Measurements from ENCODE around the gene CABS1. TPM values are rescaled to one million over a fixed set of nuclear protein-coding genes. Genes with fewer than 3 reads are reported as not detected.
A peak's percentile ranks its signal among the peaks of the same experiment; 100 is the strongest.

The CABS1 gene
- polyA plus RNA-seq, 1 of the 3 experiments (the other 2 are of a cell fraction): not detected

- WGBS (ENCODE audit: low lambda C conversion rate): 9% methylated on average over 4 of the region's 4 CpGs
- no peak overlapping the region for H3K4me3 ChIP-seq (ENCODE audit: low read depth in 2 of 2, low read length in 1 of 2)
- H4K20me1 ChIP-seq (ENCODE audit: insufficient read depth): no peaks in the 10 kb centered on the region
- no peak overlapping the region for H3K4me2 ChIP-seq
- no peaks in the 10 kb centered on the region for H3K36me3 ChIP-seq (replicated peaks in 1 of 2; ENCODE audit: control insufficient read depth in 1 of 2, insufficient read depth in 2 of 2, low read length in 1 of 2)
- no peak for DNase-seq
- H3K27me3 ChIP-seq (ENCODE audit: insufficient read depth): no peaks in the 10 kb centered on the region
- no peak overlapping the region for H3K9ac ChIP-seq
- TF ChIP-seq CHD2 (IDR thresholded peaks at IDR 0.05; ENCODE audit: low read length, partially characterized antibody): no peak
- no peak for TF ChIP-seq IRF3 (IDR thresholded peaks at IDR 0.05; ENCODE audit: low read depth, low read length)
- TF ChIP-seq MXI1 (IDR thresholded peaks at IDR 0.05; ENCODE audit: low read depth, low read length): no peak
- no peak overlapping the region for H2AFZ ChIP-seq (ENCODE audit: low read depth)
- POLR2A ChIA-PET: no interaction called here
- CTCF ChIA-PET: no interaction called here
- H3K4me1 ChIP-seq (ENCODE audit: control insufficient read depth in 1 of 2, insufficient read depth in 2 of 2, low read depth in 1 of 2, low read length in 1 of 2): no peaks in the 10 kb centered on the region; a peak in 1 of 4 replicates
- H3K27ac ChIP-seq (ENCODE audit: low read depth in 2 of 2, low read length in 1 of 2): peak overlapping the region in 1 of 2 experiments; percentile 55; a peak in 1 of 4 replicates
- no peaks in the 10 kb centered on the region for H3K79me2 ChIP-seq (ENCODE audit: insufficient read depth)
- no peaks in the 10 kb centered on the region for H3F3A ChIP-seq (replicated peaks; ENCODE audit: insufficient read depth)
- H3K9me2 ChIP-seq: no peaks in the 10 kb centered on the region
- no peaks in the 10 kb centered on the region for H3K9me3 ChIP-seq
These were observed 29.2 kb upstream of the CABS1 start for GRCh38 chr4:70305601-70306000.

- no peaks in the 10 kb centered on the region for H4K20me1 ChIP-seq (ENCODE audit: insufficient read depth)
- ChIA-PET CTCF (interaction anchor here (0.9 kb wide), 1 partner anchor 9 kb away, joined by 3 read pairs; no protein-coding TSS in a partner anchor), POLR2A (no interaction called here)
- H3K36me3 ChIP-seq (replicated peaks in 1 of 2; ENCODE audit: control insufficient read depth in 1 of 2, insufficient read depth in 2 of 2, low read length in 1 of 2): no peaks in the 10 kb centered on the region
- H2AFZ ChIP-seq (ENCODE audit: low read depth): no peak overlapping the region
- H3K9me2 ChIP-seq: no peaks in the 10 kb centered on the region
- H3K79me2 ChIP-seq (ENCODE audit: insufficient read depth): no peaks in the 10 kb centered on the region
- no peak overlapping the region for H3K4me3 ChIP-seq (ENCODE audit: low read depth in 2 of 2, low read length in 1 of 2)
- no peak overlapping the region; a peak in 1 of 4 replicates for H3K27ac ChIP-seq (ENCODE audit: low read depth in 2 of 2, low read length in 1 of 2)
- WGBS (ENCODE audit: low lambda C conversion rate): 5% methylated on average over 2 of the region's 2 CpGs
- no peaks in the 10 kb centered on the region for H3K27me3 ChIP-seq (ENCODE audit: insufficient read depth)
- no peak overlapping the region for H3K4me2 ChIP-seq
- no peaks in the 10 kb centered on the region; a peak in 1 of 4 replicates for H3K4me1 ChIP-seq (ENCODE audit: control insufficient read depth in 1 of 2, insufficient read depth in 2 of 2, low read depth in 1 of 2, low read length in 1 of 2)
- no peaks in the 10 kb centered on the region for H3K9me3 ChIP-seq
- TF ChIP-seq TEAD4 (IDR thresholded peaks at IDR 0.05; ENCODE audit: borderline replicate concordance, insufficient read depth) (no peak), EP300 (IDR thresholded peaks at IDR 0.05; ENCODE audit: borderline replicate concordance in 1 of 2, low read depth in 1 of 2, low read length in 1 of 2) (peak in 1 of 2 experiments; percentile 45; a peak in 1 of 4 replicates), GATA2 (CRISPR knock-in tag; IDR thresholded peaks at IDR 0.05) (peak; percentile 17; the same call in 1 of the 2 replicates)
- H3F3A ChIP-seq (replicated peaks; ENCODE audit: insufficient read depth): no peaks in the 10 kb centered on the region
- no peak overlapping the region for H3K9ac ChIP-seq
- no peak for DNase-seq
These were observed 28.7 kb upstream of the CABS1 start for GRCh38 chr4:70306076-70306475.

GRCh38 chr4:70313736-70314135 lies 21.0 kb upstream of the CABS1 start:
- POLR2A ChIA-PET: no interaction called here
- CTCF ChIA-PET: no interaction called here
- TF ChIP-seq EP300 (IDR thresholded peaks at IDR 0.05; ENCODE audit: borderline replicate concordance in 1 of 2, low read depth in 1 of 2, low read length in 1 of 2) (no peak), USF2 (IDR thresholded peaks at IDR 0.05; ENCODE audit: borderline replicate concordance, low read depth, low read length) (no peak), GABPA (IDR thresholded peaks at IDR 0.05; ENCODE audit: low read depth) (no peak), RCOR1 (IDR thresholded peaks at IDR 0.05; ENCODE audit: low read length) (no peak), YY1 (IDR thresholded peaks at IDR 0.05; ENCODE audit: low read depth) (no peak), JUND (IDR thresholded peaks at IDR 0.05) (no peak), MEF2A (IDR thresholded peaks at IDR 0.05; ENCODE audit: borderline replicate concordance, low read depth) (no peak), IRF3 (IDR thresholded peaks at IDR 0.05; ENCODE audit: low read depth, low read length) (no peak), FOXJ3 (CRISPR knock-in tag; IDR thresholded peaks at IDR 0.05) (no peak), FOXM1 (IDR thresholded peaks at IDR 0.05; ENCODE audit: low read depth) (no peak), ZBTB33 (IDR thresholded peaks at IDR 0.05; ENCODE audit: borderline replicate concordance, low read depth) (no peak), MAX (IDR thresholded peaks at IDR 0.05; ENCODE audit: low read depth) (no peak), FOSL2 (IDR thresholded peaks at IDR 0.05; ENCODE audit: borderline replicate concordance, low read depth) (no peak), ELF1 (IDR thresholded peaks at IDR 0.05) (no peak)

More at GRCh38 chr4:70313736-70314135, 21.0 kb upstream of the CABS1 start:
- H3K4me1 ChIP-seq (ENCODE audit: control insufficient read depth in 1 of 2, insufficient read depth in 2 of 2, low read depth in 1 of 2, low read length in 1 of 2): no peaks in the 10 kb centered on the region
- no peaks in the 10 kb centered on the region for H3F3A ChIP-seq (replicated peaks; ENCODE audit: insufficient read depth)
- no peak overlapping the region for H2AFZ ChIP-seq (ENCODE audit: low read depth)
- H3K9ac ChIP-seq: no peak overlapping the region
- no peaks in the 10 kb centered on the region for H3K27me3 ChIP-seq (ENCODE audit: insufficient read depth)
- no peaks in the 10 kb centered on the region for H4K20me1 ChIP-seq (ENCODE audit: insufficient read depth)
- no peaks in the 10 kb centered on the region for H3K36me3 ChIP-seq (replicated peaks in 1 of 2; ENCODE audit: control insufficient read depth in 1 of 2, insufficient read depth in 2 of 2, low read length in 1 of 2)
- no peak overlapping the region for H3K4me2 ChIP-seq
- H3K9me2 ChIP-seq: no peaks in the 10 kb centered on the region
- H3K9me3 ChIP-seq: no peaks in the 10 kb centered on the region
- no peak overlapping the region for H3K4me3 ChIP-seq (ENCODE audit: low read depth in 2 of 2, low read length in 1 of 2)
- DNase-seq: no peak
- H3K27ac ChIP-seq (ENCODE audit: low read depth in 2 of 2, low read length in 1 of 2): no peak overlapping the region
- H3K79me2 ChIP-seq (ENCODE audit: insufficient read depth): no peaks in the 10 kb centered on the region
